HG02588 (cell line): ENCODE measurements around the gene PAGR1.
A peak's percentile ranks its signal among the peaks of the same experiment; 100 is the strongest.
"Not testable (repeated sequence)": the region's sequence is repeated elsewhere in the genome, so short reads cannot be mapped to it uniquely, and the experiment has no call there.

ENCODE experiments used
- ATAC-seq: cut with Tn5 transposase; IDR thresholded peaks from one replicate; pipeline ENCODE4 v1.9.1; 2021; ENCODE audit warnings: mild to moderate bottlenecking, moderate library complexity; ENCODE audit not compliant: unreplicated experiment

PAGR1 gene

GRCh38 chr16:29862383-29862883, 46.5 kb downstream of the PAGR1 start:
- no peak for ATAC-seq

- peak; percentile 92 for ATAC-seq
These were observed 47.1 kb downstream of the PAGR1 start, which contains the start of gene CDIPT for GRCh38 chr16:29862884-29863668. Gene CDIPT, minus strand, starts transcription at chr16:29863226. Its CDS starts 369 bp downstream, at chr16:29862857.

GRCh38 chr16:29863669-29863984, 47.7 kb downstream of the PAGR1 start:
- ATAC-seq = no peak

- no peak for ATAC-seq
These were observed 48.3 kb downstream of the PAGR1 start for GRCh38 chr16:29864205-29864604.

GRCh38 chr16:29868396-29869009, 52.6 kb downstream of the PAGR1 start:
- ATAC-seq = no peak

GRCh38 chr16:29869067-29869466, 53.1 kb downstream of the PAGR1 start:
- not testable (repeated sequence) for ATAC-seq
